A673 (cell line): ENCODE results near the gene SAPCD1. TPM values are rescaled to one million over a fixed set of nuclear protein-coding genes. Genes with fewer than 3 reads are reported as not detected.

Source experiments
- BruUV-seq: library from RNA; stranded (reverse); fragments of 400-500 nt; replicated peaks from 2 replicates; lab custom pipeline; 2021; lab: Mats Ljungman, UMichigan
- CTCF ChIA-PET: fragments of 300-600 bp; sonication (Branson Sonifier 250); formaldehyde crosslinking; loops from one replicate; lab custom pipeline; 2022; ENCODE audit warnings: antibody characterized with exemption; lab: Charles Lee
- POLR2A ChIA-PET: fragments of 300-600 bp; sonication (Branson Sonifier 250); formaldehyde crosslinking; loops from one replicate; lab custom pipeline; 2022; ENCODE audit warnings: antibody characterized with exemption; ENCODE audit not compliant: low non-redundant PET; lab: Charles Lee
- DNase-seq: peaks from one replicate; pipeline ENCODE4 v3.0.0-alpha.2; 2015; ENCODE audit warnings: low spot score
- H3K27ac ChIP-seq: fragments of 200-600 bp; sonication (generic); 2 replicates; pipeline ENCODE4 v1.5.1; 2016; ENCODE audit warnings: mixed run types, low read depth, mild to moderate bottlenecking, mixed read lengths, antibody characterized with exemption, low read length; ENCODE audit not compliant: poor library complexity, severe bottlenecking
- H3K27me3 ChIP-seq: fragments of 200-600 bp; sonication (generic); replicated peaks from 2 replicates; pipeline ENCODE4 v1.6.1; 2017; ENCODE audit warnings: mixed run types, low read depth, mild to moderate bottlenecking, mixed read lengths, antibody characterized with exemption, low read length; ENCODE audit not compliant: insufficient read depth, poor library complexity
- H3K36me3 ChIP-seq: fragments of 200-600 bp; sonication (generic); 2 replicates; pipeline ENCODE4 v1.6.1; 2016; ENCODE audit warnings: mixed run types, mild to moderate bottlenecking, mixed read lengths, antibody characterized with exemption, low read length; ENCODE audit not compliant: insufficient read depth, poor library complexity, severe bottlenecking
- H3K4me1 ChIP-seq: fragments of 200-600 bp; sonication (generic); 2 replicates; pipeline ENCODE4 v1.6.1; 2017; ENCODE audit warnings: mixed run types, mild to moderate bottlenecking, mixed read lengths, antibody characterized with exemption, low read length; ENCODE audit not compliant: insufficient read depth, poor library complexity, severe bottlenecking
- H3K4me3 ChIP-seq: fragments of 200-600 bp; sonication (generic); 2 replicates; pipeline ENCODE4 v1.5.1; 2016; ENCODE audit warnings: low read depth, mixed run types, mild to moderate bottlenecking, mixed read lengths, low read length; ENCODE audit not compliant: poor library complexity, severe bottlenecking
- H3K9me3 ChIP-seq: fragments of 200-600 bp; sonication (generic); 2 replicates; pipeline ENCODE4 v1.6.1; 2016; ENCODE audit warnings: mixed run types, low read depth, mild to moderate bottlenecking, mixed read lengths, antibody characterized with exemption, low read length; ENCODE audit not compliant: poor library complexity, severe bottlenecking
- EZH2 ChIP-seq: fragments of 200-600 bp; sonication (generic); IDR thresholded peaks from 2 replicates; pipeline ENCODE4 v1.6.1; 2017; ENCODE audit warnings: borderline replicate concordance, low read depth, mild to moderate bottlenecking, mixed read lengths, antibody characterized with exemption, low read length; ENCODE audit not compliant: poor library complexity, severe bottlenecking
- intact Hi-C: fragments of 100-400 bp; cut with micrococcal nuclease; formaldehyde crosslinking; loops from one replicate; pipeline ENCODE4 v1.10.0; 2022; ENCODE audit not compliant: unreplicated experiment
- total RNA-seq: library from RNA; stranded (reverse); gene quantifications from 2 replicates; pipeline ENCODE4 v1.2.3, GENCODE V29; 2021
- TF ChIP-seq, protein P1 (sequence below): fragments of 300-800, 200-600 bp; sonication (generic); conservative IDR thresholded peaks from 2 replicates; pipeline ENCODE4 v1.5.1; 2017; ENCODE audit warnings: low read depth, mild to moderate bottlenecking, antibody characterized with exemption, low read length, moderate library complexity, mixed read lengths

The SAPCD1 gene
- total RNA-seq, 1 experiment from 2014 or later: 9.9 TPM

DNA sequence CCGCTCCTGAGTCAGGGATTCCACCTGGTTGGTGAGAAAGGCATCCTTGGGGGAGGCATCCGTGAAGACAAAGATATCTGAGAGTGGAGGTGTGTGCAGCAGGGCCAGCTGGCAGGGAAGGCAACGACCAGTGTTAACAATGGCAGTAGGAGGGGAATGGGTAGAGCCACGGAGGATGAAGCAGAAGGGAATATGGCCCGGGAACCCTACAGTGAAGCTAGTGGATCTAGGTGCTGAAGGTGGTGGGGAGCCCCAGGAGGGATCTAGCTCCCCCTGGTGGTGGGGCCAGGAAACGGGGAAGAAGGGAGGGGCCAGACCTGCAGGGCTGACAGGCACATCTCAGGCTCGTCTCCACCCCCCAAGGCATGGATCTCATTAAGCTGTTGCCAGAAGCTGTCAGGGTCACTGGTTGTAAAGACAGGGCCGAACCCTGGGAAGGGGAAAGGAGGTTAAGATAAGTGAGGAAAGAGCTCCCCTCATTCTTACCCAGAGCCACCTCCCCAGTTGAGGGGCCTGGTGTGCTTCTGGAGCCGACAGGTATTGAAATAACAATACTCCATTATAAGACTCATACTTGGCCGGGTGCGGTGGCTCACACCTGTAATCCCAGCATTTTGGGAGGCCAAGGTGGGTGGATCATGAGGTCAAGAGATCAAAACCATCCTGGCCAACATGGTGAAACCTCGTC, 7.4 kb downstream of the SAPCD1 start:
- DNase-seq: peak; percentile 63
- H3K4me1 ChIP-seq: no peaks in the 10 kb centered on the region

DNA sequence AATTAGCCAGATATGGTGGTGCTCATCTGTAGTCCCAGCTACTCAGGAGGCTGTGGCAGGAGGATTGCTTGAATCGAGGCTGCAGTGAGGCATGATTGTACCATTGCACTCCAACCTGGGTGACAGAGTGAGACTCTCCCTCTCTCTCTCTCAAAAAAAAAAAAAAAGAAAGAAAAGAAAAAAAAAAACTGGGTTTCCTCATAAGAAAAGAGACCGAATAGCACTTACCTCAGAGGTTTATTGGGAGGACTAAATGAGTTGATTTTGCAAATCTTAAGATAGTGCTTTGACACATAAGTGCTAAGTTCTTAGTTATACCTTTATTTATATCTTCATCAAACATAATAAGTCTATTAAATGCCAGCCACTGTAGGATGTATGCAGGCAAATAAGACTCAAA, 8.4 kb downstream of the SAPCD1 start:
- Histone ChIP-seq H3K4me3 (no peak overlapping the region), H3K4me1 (no peaks in the 10 kb centered on the region), H3K36me3 (no peaks in the 10 kb centered on the region), H3K27me3 (no peaks in the 10 kb centered on the region), H3K27ac (no peak overlapping the region), H3K9me3 (no peaks in the 10 kb centered on the region)
- no peak for DNase-seq
- ChIA-PET POLR2A (no interaction called here), CTCF (no interaction called here)
- TF ChIP-seq, protein P1, sequence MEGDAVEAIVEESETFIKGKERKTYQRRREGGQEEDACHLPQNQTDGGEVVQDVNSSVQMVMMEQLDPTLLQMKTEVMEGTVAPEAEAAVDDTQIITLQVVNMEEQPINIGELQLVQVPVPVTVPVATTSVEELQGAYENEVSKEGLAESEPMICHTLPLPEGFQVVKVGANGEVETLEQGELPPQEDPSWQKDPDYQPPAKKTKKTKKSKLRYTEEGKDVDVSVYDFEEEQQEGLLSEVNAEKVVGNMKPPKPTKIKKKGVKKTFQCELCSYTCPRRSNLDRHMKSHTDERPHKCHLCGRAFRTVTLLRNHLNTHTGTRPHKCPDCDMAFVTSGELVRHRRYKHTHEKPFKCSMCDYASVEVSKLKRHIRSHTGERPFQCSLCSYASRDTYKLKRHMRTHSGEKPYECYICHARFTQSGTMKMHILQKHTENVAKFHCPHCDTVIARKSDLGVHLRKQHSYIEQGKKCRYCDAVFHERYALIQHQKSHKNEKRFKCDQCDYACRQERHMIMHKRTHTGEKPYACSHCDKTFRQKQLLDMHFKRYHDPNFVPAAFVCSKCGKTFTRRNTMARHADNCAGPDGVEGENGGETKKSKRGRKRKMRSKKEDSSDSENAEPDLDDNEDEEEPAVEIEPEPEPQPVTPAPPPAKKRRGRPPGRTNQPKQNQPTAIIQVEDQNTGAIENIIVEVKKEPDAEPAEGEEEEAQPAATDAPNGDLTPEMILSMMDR: no peak
- TF ChIP-seq EZH2: no peak
- intact Hi-C loops: no loop called here
- no TSS peak for BruUV-seq

More for the DNA sequence above, 7.4 kb downstream of the SAPCD1 start:
- no peak overlapping the region for H3K4me3 ChIP-seq
- no peak overlapping the region for H3K27ac ChIP-seq
- no peaks in the 10 kb centered on the region for H3K27me3 ChIP-seq
- POLR2A ChIA-PET: interaction anchor here (0.6 kb wide), 1 partner anchor 127 kb away, joined by 3 read pairs; no protein-coding TSS in a partner anchor
- no TSS peak for BruUV-seq
- CTCF ChIA-PET: interaction anchor here (0.6 to 1.3 kb wide), 5 partner anchors 11 to 37 kb away, joined by 3 to 12 read pairs (median 4); partner anchors contain the start of genes LSM2 and MSH5
- intact Hi-C loops: no loop called here
- no peaks in the 10 kb centered on the region for H3K9me3 ChIP-seq
- H3K36me3 ChIP-seq: no peaks in the 10 kb centered on the region
- TF ChIP-seq, protein P1: peak; percentile 79
- no peak for TF ChIP-seq EZH2

DNA sequence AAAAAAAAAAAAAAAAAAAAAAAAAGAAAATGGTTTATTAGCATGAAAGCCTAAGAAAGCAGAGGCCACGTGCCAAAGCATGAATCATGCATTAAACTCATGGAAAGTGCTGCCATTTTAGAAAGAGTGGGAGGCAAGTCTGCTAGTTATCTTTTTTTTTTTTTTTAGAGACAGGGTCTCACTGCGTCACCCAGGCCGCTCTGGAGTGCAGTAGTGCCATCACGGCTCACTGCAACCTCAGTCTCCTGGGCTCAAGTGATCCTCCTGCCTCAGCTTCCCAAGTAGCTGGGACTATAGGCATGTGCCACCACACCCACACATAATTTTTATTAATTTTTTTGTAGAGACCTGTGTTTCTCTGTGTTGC, 9.5 kb downstream of the SAPCD1 start:
- Histone ChIP-seq H3K27me3 (no peaks in the 10 kb centered on the region), H3K27ac (no peak overlapping the region), H3K36me3 (no peaks in the 10 kb centered on the region), H3K4me3 (no peak overlapping the region), H3K9me3 (no peaks in the 10 kb centered on the region), H3K4me1 (peaks cover 5% of the 10 kb centered on the region)
- BruUV-seq: no TSS peak
- ChIA-PET POLR2A (no interaction called here), CTCF (no interaction called here)
- intact Hi-C loops: no loop called here
- TF ChIP-seq, protein P1: no peak
- TF ChIP-seq EZH2: no peak
- peak; percentile 73 for DNase-seq
